ENCODE data around the gene SNAI3. TPM values are rescaled to one million over a fixed set of nuclear protein-coding genes. Genes with fewer than 3 reads are reported as not detected.

Gene SNAI3
- total and polyA plus RNA-seq, 9 of the 15 experiments (the other 6 are each of a cell fraction or from before 2014, with no cell fraction given) = 0.04 to 4.1 (median 0.80) TPM; not detected in 1

DNA sequence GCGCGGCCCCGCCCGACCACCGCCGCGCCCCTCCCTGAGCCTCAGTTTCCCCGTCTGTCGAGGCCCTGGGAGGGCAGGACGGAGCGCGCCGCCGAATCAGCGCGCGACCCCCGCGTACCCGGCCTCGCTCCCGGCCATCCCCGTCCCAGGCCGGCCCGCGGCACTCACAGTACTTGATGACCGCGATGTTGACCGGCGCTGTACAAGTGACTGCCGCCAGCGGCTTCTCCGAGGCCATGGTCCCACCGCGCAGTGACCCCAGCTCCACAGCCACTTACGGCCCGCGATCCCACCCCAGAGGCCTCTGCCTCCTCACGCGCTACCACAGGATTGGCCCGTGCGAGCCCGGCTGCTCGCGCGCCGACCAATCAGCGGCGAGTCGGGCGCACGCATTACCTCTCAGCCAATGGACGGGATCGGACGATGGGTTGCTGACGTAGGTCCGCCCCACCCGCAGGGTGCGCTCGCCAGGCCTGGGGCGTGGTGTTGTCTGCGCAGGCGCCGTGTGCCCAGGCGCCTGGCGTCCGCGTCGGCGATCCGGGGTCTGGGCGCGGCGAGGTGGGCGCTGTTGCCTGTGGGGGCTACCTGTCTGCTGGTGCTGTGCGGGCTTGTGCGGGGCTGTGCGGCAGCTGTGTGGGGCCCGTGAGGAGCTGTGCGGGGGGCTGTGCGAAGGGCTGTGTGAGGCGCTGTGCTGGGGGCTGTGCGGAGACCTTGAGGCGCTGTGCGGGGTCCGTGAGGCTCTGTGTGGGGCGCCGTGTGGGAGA, 23.3 kb downstream of the SNAI3 start, which contains the start of gene MVD (continued):
- TF ChIP-seq SMARCC2 (IDR thresholded peaks at IDR 0.05; ENCODE audit: low read depth) (no peak), CBX8 (IDR thresholded peaks at IDR 0.05; ENCODE audit: borderline replicate concordance, extremely low read depth, low read depth, low read length, poor library complexity, severe bottlenecking) (no peak), NEUROD1 (IDR thresholded peaks at IDR 0.05; ENCODE audit: borderline replicate concordance, low read depth, low read length, partially characterized antibody) (peak; percentile 95), KDM4B (IDR thresholded peaks at IDR 0.05; ENCODE audit: borderline replicate concordance in 2 of 2, low read depth in 1 of 2) (peak in 1 of 2 experiments; percentile 77; a peak in 1 of 4 replicates), ZBED1 (IDR thresholded peaks at IDR 0.05) (no peak), MBD2 (IDR thresholded peaks at IDR 0.05; ENCODE audit: borderline replicate concordance, low read depth) (peak; percentile 100), ZNF324 (CRISPR knock-in tag; IDR thresholded peaks at IDR 0.05) (no peak), CHCHD3 (CRISPR knock-in tag; IDR thresholded peaks at IDR 0.05) (no peak), CREM (IDR thresholded peaks at IDR 0.05; ENCODE audit: low read depth) (peak; percentile 99), CXXC5 (CRISPR knock-in tag; IDR thresholded peaks at IDR 0.05) (peak; percentile 99)
- TF ChIP-seq, protein P1, sequence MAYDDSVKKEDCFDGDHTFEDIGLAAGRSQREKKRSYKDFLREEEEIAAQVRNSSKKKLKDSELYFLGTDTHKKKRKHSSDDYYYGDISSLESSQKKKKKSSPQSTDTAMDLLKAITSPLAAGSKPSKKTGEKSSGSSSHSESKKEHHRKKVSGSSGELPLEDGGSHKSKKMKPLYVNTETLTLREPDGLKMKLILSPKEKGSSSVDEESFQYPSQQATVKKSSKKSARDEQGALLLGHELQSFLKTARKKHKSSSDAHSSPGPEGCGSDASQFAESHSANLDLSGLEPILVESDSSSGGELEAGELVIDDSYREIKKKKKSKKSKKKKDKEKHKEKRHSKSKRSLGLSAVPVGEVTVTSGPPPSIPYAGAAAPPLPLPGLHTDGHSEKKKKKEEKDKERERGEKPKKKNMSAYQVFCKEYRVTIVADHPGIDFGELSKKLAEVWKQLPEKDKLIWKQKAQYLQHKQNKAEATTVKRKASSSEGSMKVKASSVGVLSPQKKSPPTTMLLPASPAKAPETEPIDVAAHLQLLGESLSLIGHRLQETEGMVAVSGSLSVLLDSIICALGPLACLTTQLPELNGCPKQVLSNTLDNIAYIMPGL (CRISPR knock-in tag; IDR thresholded peaks at IDR 0.05) = 0 out of 2 replicates have a peak, but pooled peaks have one; percentile 46
- TF ChIP-seq, protein P2, sequence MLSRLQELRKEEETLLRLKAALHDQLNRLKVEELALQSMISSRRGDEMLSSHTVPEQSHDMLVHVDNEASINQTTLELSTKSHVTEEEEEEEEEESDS (CRISPR knock-in tag; IDR thresholded peaks at IDR 0.05) = no peak
- TF ChIP-seq, protein P3, sequence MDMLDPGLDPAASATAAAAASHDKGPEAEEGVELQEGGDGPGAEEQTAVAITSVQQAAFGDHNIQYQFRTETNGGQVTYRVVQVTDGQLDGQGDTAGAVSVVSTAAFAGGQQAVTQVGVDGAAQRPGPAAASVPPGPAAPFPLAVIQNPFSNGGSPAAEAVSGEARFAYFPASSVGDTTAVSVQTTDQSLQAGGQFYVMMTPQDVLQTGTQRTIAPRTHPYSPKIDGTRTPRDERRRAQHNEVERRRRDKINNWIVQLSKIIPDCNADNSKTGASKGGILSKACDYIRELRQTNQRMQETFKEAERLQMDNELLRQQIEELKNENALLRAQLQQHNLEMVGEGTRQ (CRISPR knock-in tag; IDR thresholded peaks at IDR 0.05) = no peak
- TF ChIP-seq, protein P4, sequence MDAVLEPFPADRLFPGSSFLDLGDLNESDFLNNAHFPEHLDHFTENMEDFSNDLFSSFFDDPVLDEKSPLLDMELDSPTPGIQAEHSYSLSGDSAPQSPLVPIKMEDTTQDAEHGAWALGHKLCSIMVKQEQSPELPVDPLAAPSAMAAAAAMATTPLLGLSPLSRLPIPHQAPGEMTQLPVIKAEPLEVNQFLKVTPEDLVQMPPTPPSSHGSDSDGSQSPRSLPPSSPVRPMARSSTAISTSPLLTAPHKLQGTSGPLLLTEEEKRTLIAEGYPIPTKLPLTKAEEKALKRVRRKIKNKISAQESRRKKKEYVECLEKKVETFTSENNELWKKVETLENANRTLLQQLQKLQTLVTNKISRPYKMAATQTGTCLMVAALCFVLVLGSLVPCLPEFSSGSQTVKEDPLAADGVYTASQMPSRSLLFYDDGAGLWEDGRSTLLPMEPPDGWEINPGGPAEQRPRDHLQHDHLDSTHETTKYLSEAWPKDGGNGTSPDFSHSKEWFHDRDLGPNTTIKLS (IDR thresholded peaks at IDR 0.05; ENCODE audit: borderline replicate concordance, low read depth) = peak; percentile 62; the same call in 1 of the 2 replicates

Measured in K562 (cell line).